CD4-positive, alpha-beta T cell (primary cell): ENCODE measurements around the gene IFT81. TPM values are rescaled to one million over a fixed set of nuclear protein-coding genes. Genes with fewer than 3 reads are reported as not detected.

ENCODE experiments used
- ATAC-seq: fragments of 200-7000 bp; cut with Tn5 transposase; one replicate; pipeline ENCODE4 v1.10.0; 2022; ENCODE audit warnings: mild to moderate bottlenecking; ENCODE audit not compliant: poor library complexity
- CTCF ChIA-PET: fragments of 350-600 bp; sonication (Branson Sonifier 250); formaldehyde crosslinking; loops from one replicate; lab custom pipeline; 2021; ENCODE audit warnings: antibody characterized with exemption, inconsistent platforms; lab: Charles Lee
- POLR2A ChIA-PET: fragments of 350-600 bp; sonication (Branson Sonifier 250); formaldehyde crosslinking; loops from one replicate; lab custom pipeline; 2021; ENCODE audit warnings: antibody characterized with exemption, inconsistent platforms; lab: Charles Lee
- DNase-seq, 14 experiments: peaks; one replicate each; pipeline ENCODE4 v3.0.0-alpha.2; 2013 to 2020; ENCODE audit warnings: mixed read lengths in 2 of 14
- H3K27ac ChIP-seq, 2 donors: one replicate each; pipeline versions ENCODE4 v1.5.1 to v1.7.0; 2013; ENCODE audit warnings: low read length in 2 of 2, low read depth in 1 of 2, mild to moderate bottlenecking in 1 of 2
- H3K27me3 ChIP-seq, 2 experiments: 1 replicate in 1 of 2; 2 replicates in 1 of 2; pipeline versions ENCODE4 v1.6.1 to v1.7.0; 2013; ENCODE audit warnings: low read length in 2 of 2, control low read depth in 1 of 2, mild to moderate bottlenecking in 1 of 2, moderate library complexity in 1 of 2; ENCODE audit not compliant: insufficient read depth in 2 of 2, control insufficient read depth in 1 of 2
- H3K36me3 ChIP-seq: one replicate; pipeline ENCODE4 v1.6.1; 2013; ENCODE audit warnings: low read length, control low read depth; ENCODE audit not compliant: insufficient read depth
- H3K4me1 ChIP-seq: one replicate; pipeline ENCODE4 v1.6.1; 2013; ENCODE audit warnings: low read length, control low read depth; ENCODE audit not compliant: insufficient read depth
- H3K4me3 ChIP-seq: one replicate; pipeline ENCODE4 v1.5.1; 2013; ENCODE audit warnings: mild to moderate bottlenecking, low read length, moderate library complexity
- H3K9me3 ChIP-seq, 2 experiments: 1 replicate in 1 of 2; 2 replicates in 1 of 2; pipeline versions ENCODE4 v1.6.1 to v1.7.0; 2013; ENCODE audit warnings: low read length in 2 of 2, mild to moderate bottlenecking in 2 of 2, control low read depth in 1 of 2, moderate library complexity in 1 of 2; ENCODE audit not compliant: control insufficient read depth in 1 of 2, insufficient read depth in 1 of 2
- H3K27ac Mint-ChIP-seq: one replicate; pipeline ENCODE4 v1.8.0; 2020; ENCODE audit warnings: mixed read lengths
- H3K27me3 Mint-ChIP-seq: one replicate; pipeline ENCODE4 v1.8.0; 2021; ENCODE audit warnings: mixed read lengths
- H3K36me3 Mint-ChIP-seq: one replicate; pipeline ENCODE4 v1.8.0; 2021; ENCODE audit warnings: low read depth, mixed read lengths
- H3K4me1 Mint-ChIP-seq: one replicate; pipeline ENCODE4 v1.8.0; 2021; ENCODE audit warnings: low read depth, mixed read lengths
- H3K4me3 Mint-ChIP-seq: one replicate; pipeline ENCODE4 v1.8.0; 2020; ENCODE audit warnings: mild to moderate bottlenecking, mixed read lengths
- H3K9me3 Mint-ChIP-seq: one replicate; pipeline ENCODE4 v1.8.0; 2020; ENCODE audit warnings: mixed read lengths
- CTCF ChIP-seq: fragments of 200-600 bp; IDR thresholded peaks from one replicate; pipeline ENCODE4 v1.8.0; 2022; ENCODE audit warnings: antibody characterized with exemption, mild to moderate bottlenecking
- intact Hi-C, 2 experiments: fragments of 100-400 bp; cut with DNase I in 1 of 2; cut with micrococcal nuclease in 1 of 2; formaldehyde crosslinking; loops; one replicate each; pipeline versions ENCODE4 v1.15.1 to v1.9.0; 2023 to 2025; cut with DNase I, micrococcal nuclease
- total RNA-seq, 174 experiments: library from RNA in 2 of 174; stranded (reverse) in 2 of 174; gene quantifications; one replicate each; pipeline ENCODE4 v1.2.3 and lab custom pipeline; 2021 to 2026

Gene IFT81
- total RNA-seq, 2 experiments from 2014 or later, result 0.41 to 1.1 TPM

GRCh38 chr12:110104188-110105094, 19.7 kb upstream of the IFT81 start:
- no peak for TF ChIP-seq CTCF
- Mint-ChIP-seq H3K27me3 (no peaks in the 10 kb centered on the region), H3K36me3 (no peaks in the 10 kb centered on the region), H3K27ac (no peak overlapping the region), H3K4me3 (no peak overlapping the region), H3K9me3 (no peaks in the 10 kb centered on the region), H3K4me1 (peaks cover 13% of the 10 kb centered on the region)
- Histone ChIP-seq H3K27ac (no peak overlapping the region), H3K4me1 (no peaks in the 10 kb centered on the region), H3K27me3 (no peaks in the 10 kb centered on the region), H3K36me3 (no peaks in the 10 kb centered on the region), H3K4me3 (no peak overlapping the region), H3K9me3 (no peaks in the 10 kb centered on the region)
- POLR2A ChIA-PET, result interaction anchor here (1.2 kb wide), 1 partner anchor 327 kb away, joined by 3 read pairs; no protein-coding TSS in a partner anchor
- ATAC-seq, result no peak
- CTCF ChIA-PET, result no interaction called here
- intact Hi-C loops, result loop anchor here (5.0 kb wide), 4 partner anchors 297 to 783 kb away; no protein-coding TSS in a partner anchor
- no peak for DNase-seq

- H3K27ac ChIP-seq, result no peak overlapping the region
- DNase-seq (no peak), ATAC-seq (no peak)
- no peaks in the 10 kb centered on the region for H3K27me3 ChIP-seq
- no peak overlapping the region for H3K27ac Mint-ChIP-seq
- CTCF ChIA-PET, result no interaction called here
- no peaks in the 10 kb centered on the region for H3K36me3 Mint-ChIP-seq
- H3K4me1 Mint-ChIP-seq, result peaks cover 10% of the 10 kb centered on the region
- H3K27me3 Mint-ChIP-seq, result peaks cover 4% of the 10 kb centered on the region
- no peak for TF ChIP-seq CTCF
- H3K4me3 ChIP-seq, result no peak overlapping the region
- no peaks in the 10 kb centered on the region for H3K36me3 ChIP-seq
- H3K4me1 ChIP-seq, result no peaks in the 10 kb centered on the region
- POLR2A ChIA-PET, result interaction anchor here (1.2 kb wide), 1 partner anchor 327 kb away, joined by 3 read pairs; no protein-coding TSS in a partner anchor
- H3K9me3 Mint-ChIP-seq, result no peaks in the 10 kb centered on the region
- H3K9me3 ChIP-seq, result no peaks in the 10 kb centered on the region
- intact Hi-C loops, result no loop called here
- no peak overlapping the region for H3K4me3 Mint-ChIP-seq
These were observed 19.0 kb upstream of the IFT81 start for GRCh38 chr12:110105159-110105558.

- DNase-seq, result no peak
- CTCF ChIA-PET, result no interaction called here
- no peak overlapping the region for H3K27ac Mint-ChIP-seq
These were observed 18.2 kb upstream of the IFT81 start for GRCh38 chr12:110105986-110106385.

More at GRCh38 chr12:110105986-110106385, 18.2 kb upstream of the IFT81 start:
- Mint-ChIP-seq H3K4me1 (peaks cover 4% of the 10 kb centered on the region), H3K9me3 (no peaks in the 10 kb centered on the region), H3K4me3 (no peak overlapping the region), H3K36me3 (no peaks in the 10 kb centered on the region), H3K27me3 (peaks cover 4% of the 10 kb centered on the region)
- ATAC-seq, result no peak
- Histone ChIP-seq H3K9me3 (no peaks in the 10 kb centered on the region), H3K27me3 (no peaks in the 10 kb centered on the region), H3K4me1 (no peaks in the 10 kb centered on the region), H3K36me3 (no peaks in the 10 kb centered on the region), H3K27ac (no peak overlapping the region), H3K4me3 (no peak overlapping the region)
- intact Hi-C loops, result no loop called here
- POLR2A ChIA-PET, result no interaction called here
- TF ChIP-seq CTCF, result no peak
